H9 (cell line): ENCODE data around the gene PLXNB2. TPM values are rescaled to one million over a fixed set of nuclear protein-coding genes. Genes with fewer than 3 reads are reported as not detected.

Experiments used
- DNase-seq: peaks from one replicate; pipeline ENCODE4 v3.0.0-alpha.2; 2017
- H2AFZ ChIP-seq: one replicate; pipeline ENCODE4 v1.6.1; 2013; ENCODE audit warnings: mild to moderate bottlenecking, low read length, control low read depth, moderate library complexity
- H2AK5ac ChIP-seq: 2 replicates; pipeline ENCODE4 v1.6.1; 2013; ENCODE audit warnings: low read length, control low read depth, mixed read lengths; ENCODE audit not compliant: insufficient read length
- H2BK120ac ChIP-seq: one replicate; pipeline ENCODE4 v1.6.1; 2013; ENCODE audit warnings: low read depth, mild to moderate bottlenecking, low read length, control low read depth, inconsistent platforms; ENCODE audit not compliant: poor library complexity, severe bottlenecking
- H2BK12ac ChIP-seq: 2 replicates; pipeline ENCODE4 v1.6.1; 2013; ENCODE audit warnings: low read length, control low read depth, mixed read lengths, low read depth; ENCODE audit not compliant: insufficient read length
- H2BK15ac ChIP-seq: 2 replicates; pipeline ENCODE4 v1.6.1; 2013; ENCODE audit warnings: low read depth, low read length, control low read depth
- H2BK20ac ChIP-seq: one replicate; pipeline ENCODE4 v1.6.1; 2013; ENCODE audit warnings: low read depth, mild to moderate bottlenecking, low read length, control low read depth, inconsistent platforms; ENCODE audit not compliant: poor library complexity, severe bottlenecking
- H2BK5ac ChIP-seq: 2 replicates; pipeline ENCODE4 v1.6.1; 2013; ENCODE audit warnings: low read length, control low read depth, mixed read lengths; ENCODE audit not compliant: insufficient read length
- H3K14ac ChIP-seq: 2 replicates; pipeline ENCODE4 v1.6.1; 2013; ENCODE audit warnings: low read length, control low read depth; ENCODE audit not compliant: insufficient read depth
- H3K18ac ChIP-seq: 2 replicates; pipeline ENCODE4 v1.6.1; 2013; ENCODE audit warnings: low read depth, mild to moderate bottlenecking, mixed read lengths, low read length, control low read depth; ENCODE audit not compliant: insufficient read length
- H3K23ac ChIP-seq: 2 replicates; pipeline ENCODE4 v1.6.1; 2013; ENCODE audit warnings: low read length, control low read depth, mixed read lengths, low read depth; ENCODE audit not compliant: insufficient read length
- H3K23me2 ChIP-seq: 2 replicates; pipeline ENCODE4 v1.6.1; 2013; ENCODE audit warnings: low read depth, mild to moderate bottlenecking, mixed read lengths, low read length, control low read depth; ENCODE audit not compliant: insufficient read length, poor library complexity, severe bottlenecking
- H3K27ac ChIP-seq: 2 replicates; pipeline ENCODE4 v1.5.1; 2013; ENCODE audit warnings: low read length, control low read depth, mixed read lengths, low read depth; ENCODE audit not compliant: insufficient read length
- H3K27me3 ChIP-seq: 2 replicates; pipeline ENCODE4 v1.6.1; 2013; ENCODE audit warnings: low read length, control low read depth, inconsistent platforms; ENCODE audit not compliant: insufficient read depth
- H3K4ac ChIP-seq: 2 replicates; pipeline ENCODE4 v1.6.1; 2013; ENCODE audit warnings: low read depth, mild to moderate bottlenecking, control low read depth, inconsistent platforms, low read length, moderate library complexity
- H3K4me1 ChIP-seq: 2 replicates; pipeline ENCODE4 v1.6.1; 2013; ENCODE audit warnings: low read length, control low read depth, inconsistent platforms; ENCODE audit not compliant: insufficient read depth
- H3K4me2 ChIP-seq: 2 replicates; pipeline ENCODE4 v1.6.1; 2013; ENCODE audit warnings: low read length, control low read depth, mixed read lengths; ENCODE audit not compliant: insufficient read length, insufficient read depth
- H3K56ac ChIP-seq: 2 replicates; pipeline ENCODE4 v1.6.1; 2013; ENCODE audit warnings: low read depth, mild to moderate bottlenecking, mixed read lengths, low read length, control low read depth; ENCODE audit not compliant: insufficient read length
- H3K79me1 ChIP-seq: 2 replicates; pipeline ENCODE4 v1.6.1; 2013; ENCODE audit warnings: low read depth, mild to moderate bottlenecking, moderate library complexity, low read length, control low read depth, inconsistent platforms; ENCODE audit not compliant: insufficient read depth, poor library complexity, severe bottlenecking
- H3K79me2 ChIP-seq: 2 replicates; pipeline ENCODE4 v1.6.1; 2013; ENCODE audit warnings: low read length, control low read depth, inconsistent platforms; ENCODE audit not compliant: insufficient read depth
- H3K9ac ChIP-seq: 2 replicates; pipeline ENCODE4 v1.6.1; 2013; ENCODE audit warnings: low read length, control low read depth, mixed read lengths; ENCODE audit not compliant: insufficient read length; ENCODE audit errors: extremely low read depth
- H3K9me3 ChIP-seq: one replicate; pipeline ENCODE4 v1.6.1; 2013; ENCODE audit warnings: low read depth, low read length, inconsistent platforms; ENCODE audit not compliant: control insufficient read depth
- H3T11ph ChIP-seq: one replicate; pipeline ENCODE4 v1.6.1; 2013; ENCODE audit warnings: mild to moderate bottlenecking, low read length, control low read depth, inconsistent platforms
- H4K20me1 ChIP-seq: one replicate; pipeline ENCODE4 v1.6.1; 2013; ENCODE audit not compliant: control insufficient read depth, insufficient read length, insufficient read depth
- H4K5ac ChIP-seq: 2 replicates; pipeline ENCODE4 v1.6.1; 2013; ENCODE audit warnings: low read depth, mild to moderate bottlenecking, mixed read lengths, low read length, control low read depth; ENCODE audit not compliant: insufficient read length
- H4K8ac ChIP-seq: replicated peaks from 2 replicates; pipeline ENCODE4 v1.6.1; 2013; ENCODE audit warnings: low read length, control low read depth, mixed read lengths, low read depth; ENCODE audit not compliant: insufficient read length
- H4K91ac ChIP-seq: 2 replicates; pipeline ENCODE4 v1.6.1; 2013; ENCODE audit warnings: low read depth, mild to moderate bottlenecking, moderate library complexity, mixed read lengths, low read length, control low read depth; ENCODE audit not compliant: insufficient read length
- H3K27ac Mint-ChIP-seq, 3 experiments: 2 replicates in 2 of 3; 3 replicates in 1 of 3; pipeline ENCODE4 v1.8.0; 2020 to 2021; ENCODE audit warnings: mixed read lengths in 3 of 3, mild to moderate bottlenecking in 1 of 3, moderate library complexity in 1 of 3
- H3K27me3 Mint-ChIP-seq: 2 replicates; pipeline ENCODE4 v1.8.0; 2021; ENCODE audit warnings: low read depth, mild to moderate bottlenecking, moderate library complexity, mixed read lengths
- H3K36me3 Mint-ChIP-seq, 3 experiments: 2 replicates in 2 of 3; 3 replicates in 1 of 3; pipeline ENCODE4 v1.8.0; 2020 to 2021; ENCODE audit warnings: low read depth in 3 of 3, mixed read lengths in 3 of 3; ENCODE audit not compliant: insufficient read depth in 1 of 3
- H3K4me1 Mint-ChIP-seq, 2 experiments: 2 replicates each; pipeline ENCODE4 v1.8.0; 2020; ENCODE audit warnings: mixed read lengths in 2 of 2
- H3K4me3 Mint-ChIP-seq, 2 experiments: 2 replicates in 1 of 2; 3 replicates in 1 of 2; pipeline ENCODE4 v1.8.0; 2020 to 2021; ENCODE audit warnings: mild to moderate bottlenecking in 2 of 2, mixed read lengths in 2 of 2, moderate library complexity in 1 of 2
- H3K9me3 Mint-ChIP-seq, 2 experiments: 2 replicates in 1 of 2; 3 replicates in 1 of 2; pipeline ENCODE4 v1.8.0; 2020; ENCODE audit warnings: mild to moderate bottlenecking in 2 of 2, mixed read lengths in 2 of 2, moderate library complexity in 1 of 2
- CTCF ChIP-seq: fragments of 200-600 bp; sonication (generic); conservative IDR thresholded peaks from 3 replicates; pipeline ENCODE4 v1.8.0; 2021; ENCODE audit warnings: antibody characterized with exemption, mild to moderate bottlenecking
- WGBS: extraction: QIAGEN DNeasy Blood & Tissue Kit; methylation state at CpG from one replicate; pipeline ENCODE4 v1.1.7; 2013; ENCODE audit warnings: missing lambda C conversion rate, low lambda C conversion rate, mixed read lengths; ENCODE audit not compliant: insufficient read length; ENCODE audit errors: extremely low coverage; 5-methylcytosine and 5-hydroxymethylcytosine counted together
- total RNA-seq: library from RNA; stranded (reverse); gene quantifications from 2 replicates; pipeline ENCODE4 v1.2.1, GENCODE V29; 2021

Gene PLXNB2
- total RNA-seq, 1 experiment from 2014 or later, result 87.6 TPM

DNA sequence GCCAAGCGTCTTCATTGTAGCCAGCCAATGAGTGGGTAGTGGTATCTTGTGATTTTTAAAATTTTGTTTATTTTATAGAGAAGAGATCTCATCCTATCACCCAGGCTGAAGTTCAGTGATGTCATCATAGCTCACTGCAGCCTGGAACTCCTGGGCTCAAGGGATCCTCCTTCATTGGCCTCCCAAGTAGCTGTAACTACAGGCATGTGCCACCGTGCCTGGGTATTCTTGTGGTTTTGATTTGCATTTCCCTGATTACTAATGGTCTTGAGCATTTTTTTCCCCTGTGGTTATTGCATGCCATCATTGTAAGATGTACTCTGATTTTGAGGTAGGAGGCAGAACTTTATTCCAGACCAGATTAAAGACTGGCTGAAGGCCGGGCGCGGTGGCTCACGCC is 21.8 kb upstream of the PLXNB2 start:
- peaks cover 5% of the 10 kb centered on the region for H3K23me2 ChIP-seq
- H3K36me3 Mint-ChIP-seq, result peaks cover 0 to 2% (median 0%) of the 10 kb centered on the region in 3 experiments; a peak in 1 of 7 replicates
- H3K79me2 ChIP-seq, result no peaks in the 10 kb centered on the region
- no peaks in the 10 kb centered on the region for H4K20me1 ChIP-seq
- H3K79me1 ChIP-seq, result no peaks in the 10 kb centered on the region
- no peak for DNase-seq
- WGBS, result no CpG with 5 or more reads among the region's 6 CpGs
- H2AFZ ChIP-seq, result no peak overlapping the region
- H3K4ac ChIP-seq, result no peak overlapping the region
- H2BK12ac ChIP-seq, result no peak overlapping the region
- H2AK5ac ChIP-seq, result no peak overlapping the region
- no peak for TF ChIP-seq CTCF
- no peak overlapping the region for H4K8ac ChIP-seq
- H3K4me1 ChIP-seq, result no peaks in the 10 kb centered on the region
- H4K91ac ChIP-seq, result no peak overlapping the region
- peaks cover 41% of the 10 kb centered on the region for H3K27me3 Mint-ChIP-seq
- H3K4me3 Mint-ChIP-seq, result no peak overlapping the region
- H3K27ac ChIP-seq, result no peak overlapping the region
- no peak overlapping the region for H3K4me2 ChIP-seq
- H3K9me3 Mint-ChIP-seq, result no peaks in the 10 kb centered on the region
- H4K5ac ChIP-seq, result no peak overlapping the region
- H3T11ph ChIP-seq, result no peak overlapping the region
- no peak overlapping the region for H3K14ac ChIP-seq
- H2BK15ac ChIP-seq, result no peak overlapping the region
- H2BK5ac ChIP-seq, result no peak overlapping the region
- H2BK120ac ChIP-seq, result no peak overlapping the region
- no peak overlapping the region for H2BK20ac ChIP-seq
- no peaks in the 10 kb centered on the region for H3K9me3 ChIP-seq
- no peak overlapping the region for H3K23ac ChIP-seq
- H3K9ac ChIP-seq, result no peak overlapping the region
- H3K4me1 Mint-ChIP-seq, result peaks cover 7 to 11% of the 10 kb centered on the region in 2 experiments
- no peak overlapping the region for H3K27ac Mint-ChIP-seq
- no peak overlapping the region for H3K18ac ChIP-seq
- no peak overlapping the region for H3K56ac ChIP-seq
- no peaks in the 10 kb centered on the region; the same call in 1 of the 2 replicates for H3K27me3 ChIP-seq
